22Rv1 (cell line): Measurements from ENCODE around the gene TRERF1.

ENCODE experiments used
- ZFX ChIP-seq: fragments of 450-650 bp; IDR thresholded peaks from 2 replicates; pipeline ENCODE4 v1.6.1; 2017; ENCODE audit warnings: antibody characterized with exemption, borderline replicate concordance
- TF ChIP-seq, protein P1 (sequence below): fragments of 450-650 bp; IDR thresholded peaks from 2 replicates; pipeline ENCODE4 v1.5.1; 2017; ENCODE audit warnings: mild to moderate bottlenecking

DNA sequence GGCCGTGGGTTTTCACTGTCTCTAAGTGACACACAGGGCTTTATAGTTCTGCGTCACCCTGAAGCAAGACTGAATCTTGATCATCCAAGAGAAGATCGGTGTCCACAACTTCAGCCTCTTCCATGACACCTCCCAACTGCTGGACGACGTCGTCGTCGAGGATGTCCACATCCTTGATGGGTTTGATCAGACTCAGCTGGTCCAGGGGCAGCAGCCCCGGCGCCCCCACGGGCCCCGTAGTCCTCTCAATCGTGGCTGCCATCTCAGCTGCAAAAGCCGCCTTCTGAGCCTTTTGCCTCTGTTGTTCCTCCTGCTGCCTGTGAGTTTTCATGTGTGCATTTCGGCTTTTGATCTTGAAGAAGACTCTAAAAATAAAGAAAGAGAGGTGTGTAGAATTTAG is 223.4 kb downstream of the TRERF1 start:
- TF ChIP-seq, protein P1, sequence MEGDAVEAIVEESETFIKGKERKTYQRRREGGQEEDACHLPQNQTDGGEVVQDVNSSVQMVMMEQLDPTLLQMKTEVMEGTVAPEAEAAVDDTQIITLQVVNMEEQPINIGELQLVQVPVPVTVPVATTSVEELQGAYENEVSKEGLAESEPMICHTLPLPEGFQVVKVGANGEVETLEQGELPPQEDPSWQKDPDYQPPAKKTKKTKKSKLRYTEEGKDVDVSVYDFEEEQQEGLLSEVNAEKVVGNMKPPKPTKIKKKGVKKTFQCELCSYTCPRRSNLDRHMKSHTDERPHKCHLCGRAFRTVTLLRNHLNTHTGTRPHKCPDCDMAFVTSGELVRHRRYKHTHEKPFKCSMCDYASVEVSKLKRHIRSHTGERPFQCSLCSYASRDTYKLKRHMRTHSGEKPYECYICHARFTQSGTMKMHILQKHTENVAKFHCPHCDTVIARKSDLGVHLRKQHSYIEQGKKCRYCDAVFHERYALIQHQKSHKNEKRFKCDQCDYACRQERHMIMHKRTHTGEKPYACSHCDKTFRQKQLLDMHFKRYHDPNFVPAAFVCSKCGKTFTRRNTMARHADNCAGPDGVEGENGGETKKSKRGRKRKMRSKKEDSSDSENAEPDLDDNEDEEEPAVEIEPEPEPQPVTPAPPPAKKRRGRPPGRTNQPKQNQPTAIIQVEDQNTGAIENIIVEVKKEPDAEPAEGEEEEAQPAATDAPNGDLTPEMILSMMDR: no peak
- TF ChIP-seq ZFX: no peak
